IPS-18a (cell line): ENCODE data around the gene SDF2.

Experiments used
- H3K27ac ChIP-seq: one replicate; pipeline ENCODE4 v1.5.1; 2013; ENCODE audit warnings: low read length
- H3K27me3 ChIP-seq: one replicate; pipeline ENCODE4 v1.6.1; 2013; ENCODE audit warnings: mild to moderate bottlenecking, low read length; ENCODE audit not compliant: control insufficient read depth, insufficient read depth
- H3K36me3 ChIP-seq: one replicate; pipeline ENCODE4 v1.6.1; 2013; ENCODE audit warnings: low read depth, low read length; ENCODE audit not compliant: control insufficient read depth
- H3K4me1 ChIP-seq: one replicate; pipeline ENCODE4 v1.6.1; 2013; ENCODE audit warnings: low read depth, low read length; ENCODE audit not compliant: control insufficient read depth
- H3K4me3 ChIP-seq: one replicate; pipeline ENCODE4 v1.5.1; 2013; ENCODE audit warnings: low read length
- H3K9ac ChIP-seq: one replicate; pipeline ENCODE4 v1.6.1; 2013; ENCODE audit warnings: mild to moderate bottlenecking, low read length, moderate library complexity
- H3K9me3 ChIP-seq: one replicate; pipeline ENCODE4 v1.6.1; 2013; ENCODE audit warnings: low read depth, low read length; ENCODE audit not compliant: control insufficient read depth

Gene SDF2, protein sequence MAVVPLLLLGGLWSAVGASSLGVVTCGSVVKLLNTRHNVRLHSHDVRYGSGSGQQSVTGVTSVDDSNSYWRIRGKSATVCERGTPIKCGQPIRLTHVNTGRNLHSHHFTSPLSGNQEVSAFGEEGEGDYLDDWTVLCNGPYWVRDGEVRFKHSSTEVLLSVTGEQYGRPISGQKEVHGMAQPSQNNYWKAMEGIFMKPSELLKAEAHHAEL

GRCh38 chr17:28661635-28662526, at the start of gene SDF2, which contains the start of gene SUPT6H:
TSS of gene SDF2 (minus strand) at chr17:28661906. CDS start at chr17:28661876, 30 bp downstream.
TSS of gene SUPT6H (plus strand) at chr17:28662205. CDS start at chr17:28673402, 11,197 bp downstream.
- Histone ChIP-seq H3K36me3 (peaks cover 4% of the 10 kb centered on the region), H3K4me3 (peak within 1 kb of the TSS; percentile 97), H3K9me3 (peaks cover 4% of the 10 kb centered on the region), H3K27me3 (no peaks in the 10 kb centered on the region), H3K9ac (peak within 1 kb of the TSS; percentile 92), H3K4me1 (peaks cover 9% of the 10 kb centered on the region), H3K27ac (peak within 1 kb of the TSS; percentile 85)

DNA sequence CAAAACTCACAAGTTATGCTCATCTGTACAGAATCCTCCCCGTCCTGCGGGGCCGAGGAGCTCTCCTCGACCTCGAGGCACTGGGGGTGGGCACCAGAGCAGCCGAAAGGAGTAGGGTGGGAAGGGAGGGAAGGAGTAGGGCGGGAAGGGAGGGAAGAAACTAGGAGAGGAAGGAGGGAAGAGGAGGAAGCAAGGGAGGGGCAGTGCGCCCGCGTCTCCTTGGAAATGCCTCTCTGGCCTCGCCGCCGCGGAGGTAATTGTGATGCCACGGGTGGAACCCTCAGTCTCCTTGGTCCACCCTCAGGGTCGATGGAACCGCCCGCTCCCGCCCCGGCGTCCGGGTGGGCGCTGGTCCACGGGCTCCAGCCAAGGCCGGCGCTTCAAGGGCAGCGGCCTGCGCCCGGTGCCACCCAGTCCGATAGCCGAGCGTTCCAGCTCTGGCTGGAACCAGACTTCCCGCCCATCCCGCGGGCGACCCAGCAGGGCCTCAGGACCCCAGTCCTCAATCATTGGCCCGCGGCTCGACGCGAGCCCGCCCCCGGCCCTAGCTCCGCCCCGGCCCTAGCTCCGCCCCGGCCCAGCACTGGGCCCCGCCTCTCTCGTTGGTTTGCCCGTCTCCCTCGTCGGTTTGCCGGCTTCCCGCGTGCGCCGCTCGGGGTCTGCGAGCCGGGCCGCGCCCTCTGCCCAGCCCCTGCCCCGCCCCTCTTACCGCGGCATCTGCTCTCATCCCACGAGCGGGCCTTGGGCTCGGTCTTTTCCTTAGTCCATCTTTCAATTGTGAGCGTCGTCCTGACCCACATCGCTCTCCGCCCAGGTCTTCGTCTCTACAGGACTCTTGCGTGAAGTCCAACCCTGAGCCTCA, 49.4 kb upstream of the SDF2 start:
- Histone ChIP-seq H3K9me3 (no peaks in the 10 kb centered on the region), H3K4me1 (peaks cover 12% of the 10 kb centered on the region), H3K9ac (peak overlapping the region; percentile 94), H3K27ac (peak overlapping the region; percentile 92), H3K36me3 (peaks cover 26% of the 10 kb centered on the region), H3K4me3 (peak overlapping the region; percentile 84), H3K27me3 (no peaks in the 10 kb centered on the region)

GRCh38 chr17:28707339-28707720, 45.6 kb upstream of the SDF2 start:
- H3K27ac ChIP-seq: no peak overlapping the region
- H3K9me3 ChIP-seq: no peaks in the 10 kb centered on the region
- no peaks in the 10 kb centered on the region for H3K27me3 ChIP-seq
- no peak overlapping the region for H3K9ac ChIP-seq
- H3K4me3 ChIP-seq: no peak overlapping the region
- H3K36me3 ChIP-seq: peaks cover 10% of the 10 kb centered on the region
- H3K4me1 ChIP-seq: peaks cover 2% of the 10 kb centered on the region

DNA sequence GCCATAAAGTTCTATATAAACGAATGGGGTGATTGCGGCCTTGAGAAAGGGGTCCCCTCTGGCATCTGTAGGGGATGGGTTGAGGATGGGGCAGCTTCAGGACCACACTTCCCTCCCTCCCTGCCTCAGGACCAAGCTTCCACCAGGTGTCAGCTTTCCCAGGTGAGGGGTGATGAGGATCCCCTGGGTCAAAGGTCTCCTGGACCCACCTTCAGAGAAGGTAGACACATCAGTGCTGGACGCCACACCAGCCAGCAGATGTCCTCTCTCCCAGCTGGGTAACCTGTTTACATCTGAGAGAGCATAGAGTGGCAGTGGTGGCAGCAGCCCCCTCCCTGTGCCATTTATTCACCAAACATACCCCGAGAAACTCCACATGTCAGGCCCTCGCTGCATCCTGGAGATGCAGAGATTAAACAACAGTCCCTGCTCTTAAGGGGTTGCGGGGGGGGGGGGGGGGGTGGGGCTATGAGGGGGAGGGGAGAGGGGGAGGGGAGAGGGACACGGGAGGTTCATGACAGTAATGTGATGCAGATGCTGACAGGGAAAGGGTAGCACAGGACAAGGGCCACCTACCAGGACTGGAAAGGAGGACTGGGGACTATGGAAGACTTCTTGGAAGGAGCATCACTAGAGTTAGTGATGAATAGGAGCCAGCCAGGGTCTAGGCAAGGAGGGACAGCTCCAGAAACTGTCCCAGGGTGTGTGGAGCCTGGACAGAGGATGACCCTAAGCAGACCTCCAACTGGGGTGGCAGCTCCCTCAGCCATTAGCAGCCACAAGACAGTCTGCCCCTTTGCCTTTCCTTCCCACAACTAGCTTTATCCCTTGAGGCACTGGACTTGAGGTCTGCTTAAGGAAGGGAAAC, 45.0 kb upstream of the SDF2 start:
- Histone ChIP-seq H3K36me3 (peaks cover 16% of the 10 kb centered on the region), H3K9ac (no peak overlapping the region), H3K9me3 (no peaks in the 10 kb centered on the region), H3K4me3 (no peak overlapping the region), H3K27me3 (no peaks in the 10 kb centered on the region), H3K27ac (no peak overlapping the region), H3K4me1 (no peaks in the 10 kb centered on the region)

DNA sequence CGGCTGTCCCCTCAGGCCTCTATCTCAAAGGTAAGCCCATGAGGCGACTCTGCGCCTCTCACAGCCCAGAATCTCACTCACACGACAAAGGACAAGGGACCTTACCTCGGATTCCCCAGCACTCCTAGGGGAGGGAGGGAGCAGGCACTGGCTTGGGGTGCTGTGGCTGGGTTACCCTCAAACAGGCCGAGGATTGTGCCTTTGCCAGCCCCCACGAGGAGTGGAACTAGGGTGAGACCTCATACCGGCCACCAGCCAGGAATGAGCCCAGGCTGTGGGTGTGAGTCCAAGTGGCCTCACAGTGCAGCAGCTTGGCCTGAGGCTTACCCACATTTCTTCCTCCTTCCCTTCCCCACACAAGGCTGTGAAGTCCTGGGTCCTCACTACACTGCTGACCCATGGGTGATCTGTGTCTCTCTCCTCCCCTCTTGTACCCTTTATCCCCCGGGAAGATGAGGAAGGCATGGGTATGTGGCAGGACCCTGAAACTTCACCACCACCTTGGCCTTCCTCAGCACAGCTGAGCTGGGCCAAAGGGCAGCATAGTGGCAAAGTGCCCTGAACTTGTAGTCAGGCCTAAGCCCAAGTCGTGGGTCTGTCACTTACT, 44.1 kb upstream of the SDF2 start:
- Histone ChIP-seq H3K27ac (no peak overlapping the region), H3K36me3 (peaks cover 25% of the 10 kb centered on the region), H3K9ac (no peak overlapping the region), H3K27me3 (no peaks in the 10 kb centered on the region), H3K4me3 (no peak overlapping the region), H3K9me3 (no peaks in the 10 kb centered on the region), H3K4me1 (no peaks in the 10 kb centered on the region)

DNA sequence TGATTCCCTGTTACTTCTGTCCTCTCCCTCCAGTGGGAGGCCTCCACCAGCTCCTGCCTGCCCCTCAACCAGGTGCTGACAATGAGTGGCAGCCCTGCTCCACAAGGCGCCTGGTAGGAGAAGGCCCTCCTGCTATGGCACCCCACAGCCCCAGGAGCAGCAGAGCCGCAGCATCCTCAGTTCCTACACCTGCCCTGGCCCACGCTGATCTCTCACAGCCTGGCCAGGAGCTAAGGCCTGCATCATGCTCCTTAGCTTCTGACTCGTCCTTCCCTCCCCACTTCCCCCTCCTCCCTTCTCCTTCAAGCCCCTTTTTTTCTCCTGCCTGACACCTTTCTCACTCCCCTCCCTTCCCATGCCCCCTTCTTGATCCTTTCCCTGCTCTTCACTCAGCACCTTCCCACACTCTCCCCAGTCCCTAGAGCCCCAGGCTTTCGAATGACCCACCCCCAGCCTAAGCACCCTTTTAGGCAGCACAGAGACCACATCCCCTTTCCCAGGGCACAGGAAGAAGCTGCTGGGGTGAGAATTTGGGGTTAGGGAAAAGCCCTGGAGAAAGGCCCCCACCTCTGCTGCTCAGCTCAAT, 43.5 kb upstream of the SDF2 start:
- Histone ChIP-seq H3K36me3 (peaks cover 32% of the 10 kb centered on the region), H3K4me1 (no peaks in the 10 kb centered on the region), H3K27me3 (no peaks in the 10 kb centered on the region), H3K4me3 (no peak overlapping the region), H3K9ac (no peak overlapping the region), H3K9me3 (no peaks in the 10 kb centered on the region), H3K27ac (no peak overlapping the region)

DNA sequence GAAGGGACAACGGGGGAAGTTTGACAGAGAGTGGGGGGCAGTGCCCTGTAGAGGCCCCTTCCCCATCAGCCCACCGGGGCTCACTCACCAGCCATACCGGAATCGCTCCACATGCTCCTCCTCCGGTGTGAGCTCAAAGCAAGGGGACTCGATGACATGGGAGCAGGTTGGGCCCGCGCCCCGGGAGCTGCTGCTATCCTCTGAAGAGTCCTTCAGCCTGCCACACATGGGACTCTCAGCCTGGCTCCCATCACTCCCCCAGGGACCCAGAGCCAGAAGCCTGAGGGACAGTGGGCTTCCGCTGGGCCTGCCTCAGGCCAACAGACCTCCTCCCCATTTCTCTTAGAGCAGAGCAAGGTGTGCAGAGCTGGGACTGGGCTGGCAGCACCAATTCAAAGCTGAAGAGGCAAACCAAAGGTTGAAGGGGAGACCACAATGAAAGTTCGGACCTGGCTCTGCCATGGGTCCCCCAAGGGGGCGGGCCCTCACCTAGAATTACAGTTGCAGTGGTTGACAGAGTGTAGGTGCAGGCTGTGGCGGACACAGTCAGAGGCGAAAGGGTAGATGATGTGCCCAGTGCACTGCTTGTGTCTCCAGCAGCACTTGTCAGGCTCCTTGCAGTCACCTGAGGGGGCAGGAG, 42.6 kb upstream of the SDF2 start:
- Histone ChIP-seq H3K9ac (no peak overlapping the region), H3K36me3 (peaks cover 40% of the 10 kb centered on the region), H3K27ac (no peak overlapping the region), H3K4me1 (no peaks in the 10 kb centered on the region), H3K4me3 (no peak overlapping the region), H3K27me3 (no peaks in the 10 kb centered on the region), H3K9me3 (no peaks in the 10 kb centered on the region)

DNA sequence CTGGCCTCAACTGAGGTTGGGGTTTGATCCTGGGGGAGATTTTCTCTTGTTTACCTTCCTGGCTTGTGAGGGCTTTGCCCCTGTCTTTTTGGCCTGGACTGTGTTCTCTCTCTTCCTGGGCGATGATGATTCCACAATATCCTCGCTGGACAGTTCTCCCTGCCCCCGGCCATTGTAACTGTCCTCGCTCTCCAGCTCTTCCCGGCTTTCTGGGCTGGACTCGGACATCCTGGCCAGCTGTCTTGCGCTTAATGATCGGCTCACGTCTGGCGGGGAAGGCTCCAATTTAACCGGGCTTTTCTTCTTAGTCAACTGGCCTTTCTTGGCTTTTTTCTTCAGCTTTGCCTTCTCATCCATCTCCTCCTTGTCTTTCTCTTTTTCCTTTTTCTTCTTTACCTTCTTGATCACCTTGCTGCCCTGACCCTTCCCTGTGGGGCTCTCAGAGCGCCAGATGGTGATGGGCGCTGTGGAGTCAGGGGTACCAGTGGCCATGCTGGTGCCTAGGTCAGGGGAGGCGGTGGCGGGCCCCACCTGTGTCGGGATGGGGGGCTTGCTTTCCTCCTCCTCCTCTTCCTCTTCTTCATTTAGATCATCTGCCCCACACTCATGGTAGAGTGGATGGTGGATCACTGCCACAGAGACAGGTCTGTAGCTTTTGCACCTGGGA, 42.0 kb upstream of the SDF2 start:
- Histone ChIP-seq H3K27me3 (no peaks in the 10 kb centered on the region), H3K36me3 (peaks cover 47% of the 10 kb centered on the region), H3K4me3 (no peak overlapping the region), H3K4me1 (no peaks in the 10 kb centered on the region), H3K9ac (no peak overlapping the region), H3K27ac (no peak overlapping the region), H3K9me3 (no peaks in the 10 kb centered on the region)

- H3K4me3 ChIP-seq: no peak overlapping the region
- no peaks in the 10 kb centered on the region for H3K27me3 ChIP-seq
- H3K36me3 ChIP-seq: peaks cover 56% of the 10 kb centered on the region
- H3K9ac ChIP-seq: no peak overlapping the region
- H3K27ac ChIP-seq: no peak overlapping the region
- no peaks in the 10 kb centered on the region for H3K9me3 ChIP-seq
- no peaks in the 10 kb centered on the region for H3K4me1 ChIP-seq
Measured at GRCh38 chr17:28702752-28703150, 41.0 kb upstream of the SDF2 start.
